Activated CD4-positive, CD25-positive, alpha-beta regulatory T cell treated with anti-CD3 and anti-CD28 coated beads, Interleukin-2, amount 50 U/mL, for 72 hours (primary cell): ENCODE data around the gene FRY.

Experiments used
- DNase-seq: peaks from one replicate; pipeline ENCODE4 v3.0.0; 2021

FRY gene

GRCh38 chr13:32136716-32137115 is 105.1 kb downstream of the FRY start:
- no peak for DNase-seq

- no peak for DNase-seq
Measured at GRCh38 chr13:32139251-32139650, 107.7 kb downstream of the FRY start.

GRCh38 chr13:32140109-32140508 is 108.5 kb downstream of the FRY start:
- no peak for DNase-seq

GRCh38 chr13:32141462-32141861 is 109.9 kb downstream of the FRY start:
- DNase-seq, result no peak

- no peak for DNase-seq
Measured at GRCh38 chr13:32142115-32142514, 110.5 kb downstream of the FRY start.

- no peak for DNase-seq
Measured at GRCh38 chr13:32142956-32143375, 111.4 kb downstream of the FRY start.

- no peak for DNase-seq
Measured at GRCh38 chr13:32147193-32147592, 115.6 kb downstream of the FRY start.

- DNase-seq, result no peak
Measured at GRCh38 chr13:32147976-32148375, 116.4 kb downstream of the FRY start.

GRCh38 chr13:32150239-32150638 is 118.7 kb downstream of the FRY start:
- DNase-seq, result no peak

- no peak for DNase-seq
Measured at GRCh38 chr13:32150794-32151193, 119.2 kb downstream of the FRY start.

GRCh38 chr13:32151240-32151639 is 119.7 kb downstream of the FRY start:
- no peak for DNase-seq

GRCh38 chr13:32153056-32153455 is 121.5 kb downstream of the FRY start:
- no peak for DNase-seq

- no peak for DNase-seq
Measured at GRCh38 chr13:32159137-32159869, 127.7 kb downstream of the FRY start.

- DNase-seq, result no peak
Measured at GRCh38 chr13:32162395-32163005, 130.9 kb downstream of the FRY start.

- no peak for DNase-seq
Measured at GRCh38 chr13:32164622-32165268, 133.2 kb downstream of the FRY start.

GRCh38 chr13:32165796-32166195 is 134.2 kb downstream of the FRY start:
- DNase-seq, result no peak

GRCh38 chr13:32168131-32168530 is 136.6 kb downstream of the FRY start:
- DNase-seq, result no peak

GRCh38 chr13:32170841-32171240 is 139.3 kb downstream of the FRY start:
- no peak for DNase-seq

GRCh38 chr13:32173881-32174280 is 142.3 kb downstream of the FRY start:
- no peak for DNase-seq

- DNase-seq, result no peak
Measured at GRCh38 chr13:32174366-32174765, 142.8 kb downstream of the FRY start.

GRCh38 chr13:32175307-32175706 is 143.7 kb downstream of the FRY start:
- DNase-seq, result no peak

- DNase-seq, result no peak
Measured at GRCh38 chr13:32175943-32176342, 144.4 kb downstream of the FRY start.

GRCh38 chr13:32176696-32177095 is 145.1 kb downstream of the FRY start:
- no peak for DNase-seq

GRCh38 chr13:32178763-32179162 is 147.2 kb downstream of the FRY start:
- no peak for DNase-seq
